Measurements from ENCODE around the gene IER2.

- TF ChIP-seq CTCF (IDR thresholded peaks at IDR 0.05 in 4 of 5, conservative IDR thresholded peaks at IDR 0.05 in 1 of 5) = no peak
- TF ChIP-seq POLR2A (IDR thresholded peaks at IDR 0.05) = no peak
Measured at GRCh38 chr19:13138171-13138915, 11.9 kb upstream of the IER2 start.
